ENCODE measurements around the gene RNF207.
A peak's percentile ranks its signal among the peaks of the same experiment; 100 is the strongest.

The RNF207 gene

DNA sequence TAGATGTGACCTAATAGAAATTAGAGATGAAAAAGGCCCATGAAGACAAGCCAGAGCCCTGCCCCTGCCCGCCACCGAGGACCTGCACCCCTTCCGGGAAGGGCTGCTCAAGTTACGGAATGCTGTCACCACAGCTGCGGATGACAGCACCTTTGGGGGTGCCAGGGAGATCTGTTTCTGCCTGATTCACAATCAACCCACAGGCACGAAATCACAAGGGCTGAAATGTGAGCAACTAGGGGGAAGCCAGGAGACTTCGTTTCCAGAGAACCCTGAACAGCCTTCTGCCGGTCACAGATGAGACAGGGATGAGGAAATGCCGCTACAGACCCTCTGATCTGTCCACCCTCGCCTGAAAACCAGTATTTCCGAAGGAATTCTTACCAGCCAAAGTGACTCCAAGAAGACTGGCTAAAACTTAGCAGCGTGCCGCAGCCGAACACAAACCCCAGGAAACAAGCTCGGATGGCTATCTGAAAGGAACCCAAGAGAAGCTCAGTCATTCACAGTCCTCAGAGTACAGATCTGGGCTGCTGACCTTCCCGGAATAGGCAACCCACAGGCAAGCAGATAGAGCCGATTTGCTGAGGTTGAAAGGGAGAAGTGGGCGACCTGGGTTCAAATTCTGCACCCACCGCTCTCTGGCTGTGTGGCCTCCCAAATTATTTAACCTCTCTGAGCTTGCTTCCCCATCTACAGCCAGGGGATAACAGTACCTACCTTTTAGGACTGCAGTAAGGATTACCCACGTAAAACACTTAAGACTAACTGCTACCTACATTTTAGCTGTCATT lies 28.8 kb downstream of the RNF207 start:
- no peak for DNase-seq (ENCODE audit: low read depth)

DNA sequence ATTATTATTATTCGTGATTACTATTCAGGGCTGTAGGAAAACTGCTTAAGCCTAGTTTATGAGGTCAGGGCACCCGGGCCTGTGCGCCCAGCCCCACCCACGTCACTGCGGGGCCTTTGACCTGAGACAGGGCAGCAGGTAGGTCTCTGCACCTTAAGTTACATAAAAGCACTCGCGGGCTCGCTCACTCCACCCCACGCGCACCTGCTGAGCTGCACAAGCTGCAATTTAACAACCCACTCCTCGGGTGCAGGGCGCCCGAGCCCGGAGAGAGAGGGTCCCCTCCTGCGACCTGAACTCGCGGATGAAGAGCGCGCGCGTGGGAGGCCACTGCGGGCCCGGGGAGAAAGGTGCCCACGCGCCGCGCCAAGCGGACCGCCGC lies 29.4 kb downstream of the RNF207 start:
- DNase-seq (ENCODE audit: low read depth), result no peak

DNA sequence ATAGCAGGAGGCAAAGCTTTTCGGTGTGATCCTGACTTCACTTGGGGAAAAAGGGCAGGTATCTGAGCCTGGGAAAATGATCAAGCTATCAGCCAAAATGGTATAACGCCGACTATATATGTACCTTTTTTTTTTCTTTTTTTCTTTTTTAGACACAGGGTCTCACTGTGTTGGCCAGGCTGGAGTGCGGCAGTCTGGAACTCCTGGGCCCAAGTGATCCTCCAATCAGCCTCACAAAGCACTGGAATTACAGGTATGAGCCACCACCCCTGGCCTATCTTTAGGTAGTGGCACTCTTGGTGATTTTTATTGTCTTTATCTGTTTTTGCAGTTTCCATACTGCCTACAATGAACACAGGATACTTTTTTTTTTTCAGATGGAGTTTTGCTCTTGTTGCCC lies 31.2 kb downstream of the RNF207 start:
- DNase-seq (ENCODE audit: low read depth), result no peak

DNA sequence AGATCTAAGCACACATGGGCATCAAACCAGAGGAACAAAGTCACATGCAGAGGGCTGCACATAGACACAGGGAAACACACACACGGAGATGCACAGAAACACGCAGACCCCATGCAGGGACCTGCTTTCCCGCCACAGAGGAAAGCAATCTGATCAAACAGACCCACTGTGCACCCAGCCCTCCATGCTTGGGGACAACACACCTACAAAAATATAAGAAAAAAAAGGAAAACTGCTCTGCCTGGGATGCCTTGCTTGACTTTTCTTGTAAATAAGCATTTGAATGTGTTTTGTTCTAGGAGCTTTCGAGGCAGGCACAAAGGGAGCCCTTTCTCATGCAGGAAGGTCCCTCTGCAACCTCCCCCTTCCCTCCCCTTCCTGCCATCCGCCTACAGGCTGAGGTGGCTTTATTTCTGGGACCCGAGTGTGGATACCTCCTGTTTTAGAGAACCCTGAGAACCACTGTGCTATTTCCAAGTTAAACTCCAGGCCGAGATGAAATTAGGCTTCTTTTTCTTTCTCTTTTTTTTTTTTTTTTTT lies 33.4 kb downstream of the RNF207 start:
- no peak for DNase-seq (ENCODE audit: low read depth)

DNA sequence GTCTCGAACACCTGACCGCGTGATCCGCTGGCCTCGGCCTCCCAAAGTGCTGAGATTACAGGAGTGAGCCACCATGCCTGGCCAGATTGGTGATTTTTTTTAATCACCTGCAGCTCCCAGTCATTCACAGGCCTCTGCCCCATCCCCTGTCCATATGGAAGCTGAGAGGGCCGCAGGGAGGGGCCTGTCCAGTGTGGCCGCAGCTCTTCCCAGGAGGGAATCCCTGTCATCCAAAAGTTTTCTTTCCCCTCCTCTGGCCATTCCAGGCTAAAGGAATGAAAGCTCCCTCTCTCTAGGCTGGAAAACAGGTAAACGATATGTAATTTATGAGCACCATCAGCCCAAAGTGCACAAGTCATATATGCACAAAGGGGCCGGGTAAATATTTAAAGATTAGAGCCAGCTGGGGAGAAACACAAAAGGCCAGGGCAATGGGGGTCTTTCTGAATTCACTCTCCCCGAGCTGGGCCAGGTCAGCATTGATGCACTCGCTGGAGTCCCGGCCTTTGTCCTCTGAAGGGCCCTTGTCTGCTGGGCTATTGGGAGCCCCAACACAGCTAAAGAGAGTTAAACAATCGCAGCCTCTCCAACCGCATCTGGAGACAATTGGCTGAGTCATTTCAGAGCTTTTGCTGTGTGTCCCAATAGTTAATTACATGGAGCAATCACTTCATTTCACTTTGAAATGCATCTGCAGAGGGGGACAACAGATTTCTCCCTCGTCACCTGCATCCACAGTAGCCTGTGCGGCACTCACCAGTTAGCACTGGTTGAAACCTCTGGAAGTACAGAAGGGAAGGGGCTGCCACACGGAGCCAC lies 34.2 kb downstream of the RNF207 start:
- DNase-seq (ENCODE audit: low read depth), result no peak

DNA sequence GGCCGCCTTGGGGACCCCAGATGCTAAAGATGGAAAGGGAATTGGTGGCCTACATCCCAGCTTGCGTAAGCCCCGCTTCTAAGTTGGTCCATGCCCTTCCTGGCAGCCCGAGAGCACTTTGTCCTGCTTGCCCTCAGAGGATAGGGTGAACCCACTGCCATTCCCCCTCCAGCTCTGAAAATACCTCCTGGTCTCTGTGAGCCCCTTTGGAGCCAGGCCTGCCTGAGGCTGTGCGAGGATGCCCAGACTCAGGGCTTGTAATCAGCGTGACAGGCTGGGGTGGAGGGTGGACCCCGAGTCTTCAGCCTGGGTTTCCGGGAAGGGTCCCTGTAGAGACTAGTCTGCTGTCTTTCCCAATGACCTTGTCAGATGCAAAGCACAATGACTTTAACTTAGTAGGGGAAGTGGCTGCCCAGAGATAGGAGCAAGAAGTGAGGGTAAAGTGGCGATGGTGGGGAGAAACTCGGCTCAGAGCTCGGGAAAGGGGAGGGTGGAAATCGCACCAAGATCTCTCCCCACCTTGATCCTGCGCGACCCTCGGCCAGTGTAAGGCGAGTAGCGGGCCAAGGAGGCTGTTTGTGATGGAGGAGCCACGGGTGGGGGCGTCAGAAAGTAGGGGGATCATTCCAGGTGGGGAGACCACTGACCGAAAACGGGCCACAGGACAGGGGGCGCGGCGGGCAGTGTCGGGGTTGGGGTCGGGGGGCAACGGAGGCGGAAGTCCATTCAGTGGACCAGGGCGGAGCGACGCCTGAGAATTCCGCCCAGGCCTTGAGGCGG lies 35.4 kb downstream of the RNF207 start:
- DNase-seq (ENCODE audit: low read depth), result no peak

DNA sequence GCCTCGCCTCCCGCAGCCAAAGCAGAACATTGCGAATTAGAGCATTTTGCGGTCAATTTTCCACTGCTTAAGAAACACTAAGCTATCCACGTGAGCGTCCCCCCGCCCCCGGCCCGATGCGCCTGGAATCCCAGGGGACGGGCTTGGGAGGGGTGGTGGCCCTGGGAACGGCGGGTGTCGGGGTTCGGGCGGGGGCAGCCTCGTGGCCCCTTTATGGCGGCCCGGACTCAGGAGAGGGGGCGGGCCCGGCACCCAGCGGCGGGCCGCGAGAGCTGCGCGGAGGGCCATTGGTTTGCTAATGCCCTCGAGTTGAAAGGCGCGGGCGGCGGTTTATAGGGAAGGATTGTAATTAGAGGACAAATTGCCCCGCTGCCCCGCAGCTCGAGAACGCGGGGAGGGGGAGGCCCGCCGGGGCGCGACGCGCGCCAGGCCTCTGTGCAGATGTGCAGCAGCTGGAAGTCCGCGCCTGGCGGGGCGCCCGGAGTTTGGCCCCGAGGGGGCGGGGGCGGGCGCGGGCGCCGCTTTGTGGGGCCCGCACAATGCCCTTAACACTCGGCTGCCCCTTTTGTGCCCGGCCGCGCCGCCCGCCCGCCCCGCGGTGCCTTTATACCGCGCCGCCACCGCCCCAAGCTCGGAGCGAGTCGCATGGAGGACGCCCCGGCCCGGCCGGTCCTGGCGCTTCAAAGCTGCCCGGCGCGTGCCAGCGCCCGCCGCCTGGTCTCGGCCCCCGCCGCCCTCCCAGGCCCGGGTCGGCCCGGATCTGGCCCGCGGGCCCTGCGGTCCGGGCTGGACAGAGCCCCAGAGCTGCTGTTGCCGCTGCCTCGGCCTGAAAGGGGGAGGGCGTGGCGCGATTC lies 36.2 kb downstream of the RNF207 start:
- no peak for DNase-seq (ENCODE audit: low read depth)

DNA sequence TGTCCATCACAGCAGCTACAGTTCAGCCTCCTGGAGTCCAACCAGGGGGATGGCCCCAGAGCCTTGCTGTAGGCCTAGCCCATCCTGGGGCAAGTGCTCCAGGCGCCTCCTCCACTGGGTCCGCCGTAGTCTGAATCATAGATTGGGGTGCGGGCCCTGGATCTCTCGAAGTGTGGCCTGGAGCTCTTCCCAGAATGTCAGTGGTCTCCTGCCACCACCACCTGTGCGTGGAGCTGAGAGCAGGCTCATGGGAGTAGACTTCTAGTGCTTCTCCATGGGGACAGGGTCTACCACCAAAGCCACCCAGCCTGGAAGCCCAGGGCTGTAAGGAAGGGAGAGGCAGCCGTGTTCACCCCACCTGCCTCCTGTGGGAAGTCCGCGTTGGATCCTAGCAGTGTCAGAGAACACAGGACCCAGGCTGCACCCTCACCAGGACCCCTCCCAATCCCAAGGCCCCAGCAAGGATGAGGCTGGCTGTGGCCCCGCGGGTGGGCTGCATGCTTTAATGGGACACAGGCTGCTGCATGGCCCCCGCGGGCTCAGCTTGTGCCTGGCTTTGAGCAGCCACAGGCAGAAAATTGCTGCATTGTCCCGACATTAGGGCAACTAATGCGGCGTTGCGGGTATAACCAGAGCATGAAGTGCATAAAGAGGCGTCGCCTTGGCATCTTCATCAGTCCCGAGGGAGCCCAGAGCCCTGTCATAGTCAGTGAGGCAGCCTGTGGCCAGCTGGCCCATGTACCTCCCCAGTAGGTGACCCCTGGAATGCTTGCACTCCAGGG lies 37.3 kb downstream of the RNF207 start:
- DNase-seq (ENCODE audit: low read depth), result no peak

DNA sequence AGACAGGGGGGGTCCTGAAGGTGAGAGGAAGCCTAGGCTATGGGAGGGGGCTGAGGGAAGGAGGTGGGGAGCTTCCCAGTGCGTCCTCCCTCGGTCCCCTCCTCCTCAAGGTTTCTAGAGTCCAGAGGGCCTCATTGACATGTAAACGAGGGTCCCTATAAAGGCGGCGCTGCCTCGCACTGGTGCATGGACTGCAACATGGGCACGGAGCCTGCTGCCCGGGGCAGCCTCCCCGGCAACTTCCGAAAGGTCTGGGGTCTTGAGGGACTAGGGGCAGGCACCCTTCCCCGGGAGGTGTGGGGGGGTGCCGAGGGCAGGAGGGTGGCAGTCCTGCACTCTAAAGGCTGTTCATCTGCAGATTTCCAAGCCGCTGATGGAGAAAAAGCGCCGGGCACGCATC lies 38.1 kb downstream of the RNF207 start, which contains the start of gene HES3:
TSS of gene HES3 (plus strand) at position 187 of the 400 bp plus-strand sequence. CDS start at position 374, 187 bp downstream.
- DNase-seq (ENCODE audit: low read depth), result no peak

DNA sequence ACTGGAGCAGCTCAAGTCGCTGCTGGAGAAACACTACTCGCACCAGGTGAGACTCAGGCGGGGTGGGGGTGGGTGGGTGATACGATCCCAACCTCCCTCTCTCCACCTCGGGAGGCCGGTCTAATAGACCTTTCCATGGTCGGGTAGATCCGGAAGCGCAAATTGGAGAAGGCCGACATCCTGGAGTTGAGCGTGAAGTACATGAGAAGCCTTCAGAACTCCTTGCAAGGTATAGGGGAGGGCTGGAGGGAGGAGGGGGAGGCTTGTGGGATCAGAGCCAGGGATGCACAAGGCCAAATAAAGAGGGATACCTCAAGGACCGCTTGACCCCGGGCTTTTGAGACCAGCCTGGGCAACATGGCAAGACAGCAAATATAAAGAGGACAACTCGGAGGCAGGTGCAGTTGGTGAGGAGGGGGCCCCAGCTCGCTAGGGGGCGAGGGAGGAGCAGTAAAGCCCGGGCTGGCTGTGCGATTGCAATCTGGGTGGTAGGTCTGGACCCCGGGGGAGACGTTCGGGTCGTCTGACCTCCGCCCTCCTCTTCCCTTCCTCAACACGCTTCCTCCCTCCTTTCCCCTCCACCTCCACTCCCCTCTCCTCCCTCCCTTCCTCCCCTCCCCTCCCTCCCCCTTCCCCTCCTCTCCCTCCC lies 38.6 kb downstream of the RNF207 start:
- no peak for DNase-seq (ENCODE audit: low read depth)

DNA sequence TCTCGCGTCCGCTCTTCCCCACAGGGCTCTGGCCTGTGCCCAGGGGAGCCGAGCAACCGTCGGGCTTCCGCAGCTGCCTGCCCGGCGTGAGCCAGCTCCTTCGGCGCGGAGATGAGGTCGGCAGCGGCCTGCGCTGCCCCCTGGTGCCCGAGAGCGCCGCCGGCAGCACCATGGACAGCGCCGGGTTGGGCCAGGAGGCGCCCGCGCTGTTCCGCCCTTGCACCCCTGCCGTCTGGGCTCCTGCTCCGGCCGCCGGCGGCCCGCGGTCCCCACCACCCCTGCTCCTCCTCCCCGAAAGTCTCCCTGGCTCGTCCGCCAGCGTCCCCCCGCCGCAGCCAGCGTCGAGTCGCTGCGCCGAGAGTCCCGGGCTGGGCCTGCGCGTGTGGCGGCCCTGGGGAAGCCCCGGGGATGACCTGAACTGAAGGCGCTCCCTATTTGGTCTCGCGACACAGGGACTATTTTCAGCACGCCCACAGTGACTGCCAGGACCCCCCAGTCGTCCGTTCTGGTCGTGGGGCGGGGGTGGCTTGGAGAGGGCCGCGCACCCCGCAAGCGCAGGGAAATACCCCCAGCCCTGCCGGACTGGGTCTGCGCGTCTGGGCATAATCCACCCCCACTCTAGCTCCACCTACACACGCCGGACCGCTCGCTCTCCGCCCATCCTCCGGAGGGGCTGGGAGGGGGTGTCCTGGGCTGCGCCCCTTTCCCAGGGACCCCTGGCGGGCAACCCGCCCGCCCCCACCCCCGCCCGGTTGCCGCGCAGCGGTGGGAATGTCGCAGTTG lies 39.4 kb downstream of the RNF207 start:
- DNase-seq (ENCODE audit: low read depth), result peak; percentile 61

DNA sequence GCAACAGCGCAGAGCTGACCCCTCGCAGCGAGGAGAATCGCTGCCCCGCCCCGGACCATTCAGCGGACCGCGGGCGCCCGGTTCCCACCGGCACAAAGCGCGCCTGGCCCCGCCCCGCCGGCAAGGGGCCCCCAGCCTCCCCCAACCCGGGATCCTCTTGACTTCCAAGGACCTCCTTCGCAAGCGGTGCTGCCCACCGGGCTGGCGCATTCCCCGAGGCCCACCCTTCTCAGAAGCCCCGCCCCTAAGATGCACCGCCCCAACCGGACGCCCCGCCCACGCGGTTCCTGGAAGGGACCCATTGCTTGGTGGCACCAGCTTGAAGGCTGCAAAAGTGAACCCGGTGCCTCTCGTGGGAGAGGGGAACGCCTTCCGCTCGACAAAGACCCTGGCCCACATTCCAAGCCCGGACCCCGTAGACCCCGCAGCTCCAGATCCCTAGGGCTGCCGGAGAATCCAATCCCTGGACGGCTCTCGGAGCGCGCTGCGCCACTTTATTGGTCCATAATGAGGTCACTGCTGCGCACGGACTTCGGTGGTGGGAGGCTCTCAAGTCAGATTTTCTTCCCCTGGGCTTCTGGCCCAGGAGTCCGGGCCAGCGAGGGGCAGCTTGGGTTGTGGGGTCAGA lies 40.1 kb downstream of the RNF207 start:
- DNase-seq (ENCODE audit: low read depth), result peak; percentile 41

DNA sequence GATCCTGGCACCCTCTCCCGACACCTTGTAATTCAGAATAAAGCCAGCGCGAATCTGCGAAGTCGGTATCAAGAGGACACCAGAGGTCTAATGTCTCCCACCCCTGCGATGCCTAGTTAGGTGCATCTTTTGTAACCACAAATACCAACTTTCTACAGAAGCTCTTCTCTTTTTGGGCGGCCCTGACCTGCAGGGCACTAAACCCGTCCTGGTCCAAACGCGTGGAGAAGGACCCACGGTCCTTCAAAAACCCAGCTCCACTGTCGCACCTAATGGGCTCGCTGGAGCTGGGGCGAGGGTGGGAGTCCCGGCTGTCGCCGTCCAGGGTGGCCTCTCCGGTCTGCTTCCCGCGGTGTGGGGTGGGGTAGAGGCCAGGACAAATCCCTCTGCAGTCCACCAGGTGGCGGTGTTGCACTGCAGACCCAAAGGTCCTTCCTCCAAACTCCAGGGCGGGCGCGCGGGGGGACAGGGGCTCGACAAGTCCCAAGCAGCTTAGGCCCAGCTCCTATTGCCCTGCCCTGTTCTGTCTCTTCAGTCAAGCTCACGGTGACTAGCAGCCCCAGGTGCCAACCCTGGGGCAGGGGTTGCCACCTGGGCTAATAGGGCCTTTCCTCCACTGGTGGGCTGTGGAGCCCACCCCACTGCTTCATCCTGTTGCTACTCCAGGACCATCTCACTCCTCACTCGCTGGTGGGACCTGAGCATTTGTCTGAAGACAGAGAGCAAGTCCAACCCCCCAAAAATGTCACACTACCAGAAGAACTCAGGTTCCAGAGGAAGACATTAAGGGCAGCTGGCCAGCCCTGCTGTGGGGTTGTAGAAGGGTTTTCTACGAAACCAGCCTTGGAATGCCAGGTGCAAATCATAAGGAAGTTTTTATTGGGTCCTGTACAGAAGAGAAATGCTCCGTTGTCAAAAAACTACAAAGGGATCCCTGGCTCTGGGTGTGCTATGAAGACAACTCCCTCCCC lies 40.9 kb downstream of the RNF207 start:
- DNase-seq (ENCODE audit: low read depth), result peak; percentile 65

DNA sequence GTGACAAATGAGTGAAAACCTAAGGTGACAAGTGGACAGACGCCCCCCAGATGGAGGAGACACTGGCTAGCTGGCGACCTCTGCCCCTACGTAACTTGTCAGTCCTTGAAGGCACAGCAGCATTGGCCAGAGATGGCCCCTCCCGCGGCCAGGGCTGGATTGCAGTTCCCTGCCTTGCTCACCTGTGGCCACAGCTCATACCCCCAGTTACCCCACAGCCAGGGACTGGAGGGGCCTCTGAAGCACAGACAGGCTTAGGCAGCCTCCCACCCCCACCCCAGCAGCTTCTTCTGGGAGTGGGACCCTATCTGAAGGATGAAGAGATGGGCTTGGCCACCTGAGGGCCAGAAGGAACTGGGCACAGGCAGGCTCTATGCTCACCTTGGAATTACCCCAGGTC lies 41.7 kb downstream of the RNF207 start:
- no peak for DNase-seq (ENCODE audit: low read depth)

DNA sequence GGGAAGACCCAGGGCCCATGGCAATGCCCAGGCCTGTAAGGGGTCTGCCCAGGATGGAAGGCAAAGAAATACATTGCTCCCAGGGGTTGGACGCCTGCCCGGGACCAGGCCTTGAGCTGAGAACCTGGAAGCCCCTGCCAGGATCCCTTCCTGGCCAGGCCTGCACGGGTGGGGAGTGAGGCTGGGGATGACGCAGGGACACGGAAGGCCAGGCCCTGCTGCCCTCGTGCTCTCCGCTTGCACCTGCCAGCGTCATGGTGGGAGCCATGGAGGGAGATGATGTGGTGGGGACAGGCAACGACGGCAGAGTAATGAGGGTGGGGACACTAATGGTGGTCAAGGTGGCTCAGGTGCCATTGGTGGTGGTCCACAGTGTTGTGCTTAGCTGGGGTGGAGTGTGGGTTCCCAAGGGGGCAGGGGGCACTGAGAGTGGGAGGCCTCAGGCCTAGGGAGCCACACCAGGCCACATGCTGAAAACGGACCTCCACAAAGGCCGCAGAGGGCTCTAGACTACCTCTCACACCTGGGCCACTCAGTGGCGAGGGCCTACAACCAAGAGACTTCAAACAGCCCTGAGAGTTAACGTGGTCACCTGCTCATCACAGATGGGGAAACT lies 42.4 kb downstream of the RNF207 start:
- no peak for DNase-seq (ENCODE audit: low read depth)

DNA sequence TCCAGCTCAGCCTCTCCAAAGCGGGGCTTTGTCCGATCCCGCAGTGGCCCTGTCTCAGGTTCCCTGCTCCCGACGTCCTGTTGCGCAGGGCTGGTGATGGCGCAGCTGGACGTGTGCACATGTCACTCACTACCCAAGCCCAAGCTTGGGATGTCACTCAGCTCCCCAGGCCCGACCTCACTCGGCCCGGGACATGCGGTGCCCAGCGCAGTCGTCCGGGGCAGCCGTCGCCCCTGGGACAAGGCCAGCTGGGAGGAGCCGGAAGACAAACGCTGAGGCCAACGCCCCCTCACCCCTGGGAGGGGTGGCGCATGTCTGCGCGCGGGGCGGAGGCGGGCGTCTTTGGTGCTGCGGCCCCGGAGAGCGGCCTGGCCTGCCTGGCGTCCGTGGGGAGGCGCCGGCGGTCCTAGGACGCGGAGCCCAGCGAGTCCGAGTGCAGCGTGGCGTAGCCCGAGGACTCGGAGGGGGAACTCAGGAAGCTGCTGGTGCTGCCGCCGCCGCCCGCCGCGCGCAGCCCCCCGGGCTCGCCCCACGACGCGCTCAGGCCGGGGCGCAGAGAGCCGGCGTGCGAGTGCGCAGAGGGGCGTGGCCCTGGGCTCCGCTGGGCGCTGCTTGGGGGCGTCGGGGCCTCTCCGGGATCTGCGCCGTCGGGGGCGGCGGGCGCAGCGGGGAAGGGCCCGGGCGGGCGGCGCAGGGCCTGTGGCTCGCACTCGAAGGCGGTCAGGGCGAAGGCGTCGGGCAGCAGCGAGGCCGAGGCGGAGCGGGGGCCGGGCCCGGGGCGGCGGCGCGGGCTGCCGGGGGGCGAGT lies 43.2 kb downstream of the RNF207 start:
- no peak for DNase-seq (ENCODE audit: low read depth)
